SU-DHL-6 (cell line): Measurements from ENCODE around the gene RPTOR.

ENCODE experiments used
- H2AFZ ChIP-seq: fragments of 200-600 bp; sonication (generic); 2 replicates; pipeline ENCODE4 v1.6.1; 2014; ENCODE audit warnings: low read depth, mild to moderate bottlenecking, moderate library complexity, mixed read lengths, antibody characterized with exemption, low read length; ENCODE audit not compliant: severe bottlenecking
- H3F3A ChIP-seq: fragments of 200-600 bp; shearing (Covaris generic); 2 replicates; pipeline ENCODE4 v1.6.0; 2016; ENCODE audit warnings: antibody characterized with exemption, mild to moderate bottlenecking; ENCODE audit not compliant: insufficient read depth
- H3K27ac ChIP-seq: fragments of 200-600 bp; sonication (generic); 2 replicates; pipeline ENCODE4 v1.5.1; 2016; ENCODE audit warnings: low read depth, mild to moderate bottlenecking, low read length, moderate library complexity, mixed read lengths
- H3K27me3 ChIP-seq: fragments of 200-600 bp; sonication (generic), shearing (Covaris generic); 2 replicates; pipeline ENCODE4 v1.6.0; 2014; ENCODE audit warnings: mild to moderate bottlenecking, low read length
- H3K36me3 ChIP-seq: fragments of 200-600 bp; sonication (generic); 2 replicates; pipeline ENCODE4 v1.6.1; 2014; ENCODE audit warnings: mild to moderate bottlenecking, low read length, mixed read lengths
- H3K4me2 ChIP-seq: fragments of 300-600, 200-600 bp; shearing (Covaris generic), sonication (generic); 2 replicates; pipeline ENCODE4 v1.6.0; 2014; ENCODE audit warnings: low read length, low read depth, mild to moderate bottlenecking; ENCODE audit not compliant: poor library complexity, severe bottlenecking
- H3K4me3 ChIP-seq: fragments of 200-600 bp; sonication (generic); 2 replicates; pipeline ENCODE4 v1.5.1; 2014; ENCODE audit warnings: antibody characterized with exemption, low read length, mild to moderate bottlenecking, mixed read lengths; ENCODE audit not compliant: insufficient read depth, poor library complexity, severe bottlenecking
- H3K79me2 ChIP-seq: fragments of 200-600 bp; sonication (generic); 2 replicates; pipeline ENCODE4 v1.6.1; 2014; ENCODE audit warnings: mild to moderate bottlenecking, low read length, moderate library complexity; ENCODE audit not compliant: insufficient read depth
- H3K9ac ChIP-seq: fragments of 200-600 bp; sonication (generic); 2 replicates; pipeline ENCODE4 v1.7.0; 2014; ENCODE audit warnings: mild to moderate bottlenecking, low read length
- H3K9me2 ChIP-seq: fragments of 200-600 bp; sonication (generic); replicated peaks from 2 replicates; pipeline ENCODE4 v1.6.1; 2014; ENCODE audit warnings: low read length; ENCODE audit not compliant: insufficient read depth
- H3K9me3 ChIP-seq: fragments of 200-600 bp; sonication (generic); 2 replicates; pipeline ENCODE4 v1.6.1; 2014; ENCODE audit warnings: low read length, mixed read lengths; ENCODE audit not compliant: insufficient read depth
- H4K20me1 ChIP-seq: fragments of 200-600 bp; sonication (generic); 2 replicates; pipeline ENCODE4 v1.6.1; 2014; ENCODE audit warnings: low read depth, mild to moderate bottlenecking, antibody characterized with exemption, low read length, moderate library complexity, mixed read lengths
- CTCF ChIP-seq: fragments of 200-600 bp; sonication (generic); IDR thresholded peaks from one replicate; pipeline ENCODE4 v1.5.1; 2017; ENCODE audit warnings: antibody characterized with exemption, mild to moderate bottlenecking, low read length, moderate library complexity; ENCODE audit not compliant: insufficient read depth, poor library complexity, severe bottlenecking
- EZH2phosphoT487 ChIP-seq: fragments of 200-600 bp; sonication (generic), shearing (Covaris generic); conservative IDR thresholded peaks from 2 replicates; pipeline ENCODE4 v1.6.1; 2018; ENCODE audit warnings: mild to moderate bottlenecking, antibody characterized with exemption, low read length, moderate library complexity, mixed read lengths

RPTOR gene

GRCh38 chr17:80687839-80688238 lies 143.2 kb downstream of the RPTOR start:
- no peaks in the 10 kb centered on the region for H3K9me3 ChIP-seq
- H3K79me2 ChIP-seq, result peaks cover 12% of the 10 kb centered on the region; the same call in 1 of the 2 replicates
- no peaks in the 10 kb centered on the region for H3K9me2 ChIP-seq
- H3K4me2 ChIP-seq, result no peak overlapping the region
- H3K27me3 ChIP-seq, result no peaks in the 10 kb centered on the region
- no peak overlapping the region for H3K4me3 ChIP-seq
- no peak overlapping the region for H2AFZ ChIP-seq
- TF ChIP-seq CTCF (no peak), EZH2phosphoT487 (no peak)
- H3K36me3 ChIP-seq, result no peaks in the 10 kb centered on the region
- H3K9ac ChIP-seq, result no peak overlapping the region
- H4K20me1 ChIP-seq, result no peaks in the 10 kb centered on the region
- no peaks in the 10 kb centered on the region for H3F3A ChIP-seq
- no peak overlapping the region for H3K27ac ChIP-seq

GRCh38 chr17:80689129-80689619 lies 144.5 kb downstream of the RPTOR start:
- no peak overlapping the region for H3K27ac ChIP-seq
- no peaks in the 10 kb centered on the region for H3F3A ChIP-seq
- no peak overlapping the region for H3K4me3 ChIP-seq
- TF ChIP-seq CTCF (no peak), EZH2phosphoT487 (no peak)
- no peaks in the 10 kb centered on the region for H3K27me3 ChIP-seq
- H3K79me2 ChIP-seq, result peaks cover 14% of the 10 kb centered on the region; the same call in 1 of the 2 replicates
- no peaks in the 10 kb centered on the region for H4K20me1 ChIP-seq
- H3K9ac ChIP-seq, result no peak overlapping the region
- H3K9me2 ChIP-seq, result no peaks in the 10 kb centered on the region
- H3K4me2 ChIP-seq, result no peak overlapping the region
- H3K36me3 ChIP-seq, result no peaks in the 10 kb centered on the region
- no peak overlapping the region for H2AFZ ChIP-seq
- H3K9me3 ChIP-seq, result no peaks in the 10 kb centered on the region

GRCh38 chr17:80691784-80692183 lies 147.1 kb downstream of the RPTOR start:
- Histone ChIP-seq H2AFZ (no peak overlapping the region), H3K4me2 (no peak overlapping the region), H3K27ac (no peak overlapping the region), H3F3A (no peaks in the 10 kb centered on the region), H4K20me1 (no peaks in the 10 kb centered on the region), H3K4me3 (no peak overlapping the region), H3K9me3 (no peaks in the 10 kb centered on the region), H3K79me2 (peaks cover 17% of the 10 kb centered on the region), H3K36me3 (no peaks in the 10 kb centered on the region), H3K27me3 (no peaks in the 10 kb centered on the region), H3K9ac (no peak overlapping the region), H3K9me2 (no peaks in the 10 kb centered on the region)
- TF ChIP-seq CTCF, result no peak
- TF ChIP-seq EZH2phosphoT487, result no peak
